Activated CD8-positive, alpha-beta memory T cell treated with anti-CD3 and anti-CD28 coated beads, Interleukin-2, amount 10 ng/mL, durations not matched to agents 7 days and 5 days (primary cell): ENCODE measurements around the gene GRIK4. TPM values are rescaled to one million over a fixed set of nuclear protein-coding genes. Genes with fewer than 3 reads are reported as not detected.
"Not testable (repeated sequence)": the region's sequence is repeated elsewhere in the genome, so short reads cannot be mapped to it uniquely, and the experiment has no call there.

ENCODE experiments used
- ATAC-seq: fragments of 150-1000 bp; cut with Tn5 transposase; one replicate; pipeline ENCODE4 v1.10.0; 2021; ENCODE audit warnings: moderate library complexity
- CTCF ChIA-PET: fragments of 350-600 bp; sonication (Branson Sonifier 250); formaldehyde crosslinking; loops from one replicate; lab custom pipeline; 2021; ENCODE audit warnings: antibody characterized with exemption; lab: Charles Lee
- DNase-seq: peaks from one replicate; pipeline ENCODE4 v3.0.0-alpha.2; 2020
- H3K27ac Mint-ChIP-seq: one replicate; pipeline ENCODE4 v1.8.0; 2021; ENCODE audit warnings: mild to moderate bottlenecking, mixed read lengths
- H3K27me3 Mint-ChIP-seq: one replicate; pipeline ENCODE4 v1.8.0; 2021; ENCODE audit warnings: mixed read lengths
- H3K36me3 Mint-ChIP-seq: one replicate; pipeline ENCODE4 v1.8.0; 2021; ENCODE audit warnings: mild to moderate bottlenecking, mixed read lengths
- H3K4me1 Mint-ChIP-seq: one replicate; pipeline ENCODE4 v1.8.0; 2021; ENCODE audit warnings: mixed read lengths
- H3K4me3 Mint-ChIP-seq: one replicate; pipeline ENCODE4 v1.8.0; 2021; ENCODE audit warnings: mild to moderate bottlenecking, moderate library complexity, mixed read lengths
- H3K9me3 Mint-ChIP-seq: one replicate; pipeline ENCODE4 v1.8.0; 2022; ENCODE audit warnings: low read depth, mixed read lengths
- total RNA-seq, 2 experiments: library from RNA; stranded (reverse); gene quantifications; one replicate each; pipeline ENCODE4 v1.2.3, GENCODE V29; 2021

Gene GRIK4
- total RNA-seq, 2 experiments from 2014 or later = 0.21 TPM; not detected in 1

- Mint-ChIP-seq H3K4me1 (no peaks in the 10 kb centered on the region), H3K36me3 (no peaks in the 10 kb centered on the region), H3K9me3 (no peaks in the 10 kb centered on the region), H3K27me3 (peaks cover 4% of the 10 kb centered on the region), H3K4me3 (no peak overlapping the region), H3K27ac (no peak overlapping the region)
- DNase-seq (no peak), ATAC-seq (no peak)
- CTCF ChIA-PET = no interaction called here
Measured at GRCh38 chr11:120751550-120751949, 240.0 kb downstream of the GRIK4 start.

DNA sequence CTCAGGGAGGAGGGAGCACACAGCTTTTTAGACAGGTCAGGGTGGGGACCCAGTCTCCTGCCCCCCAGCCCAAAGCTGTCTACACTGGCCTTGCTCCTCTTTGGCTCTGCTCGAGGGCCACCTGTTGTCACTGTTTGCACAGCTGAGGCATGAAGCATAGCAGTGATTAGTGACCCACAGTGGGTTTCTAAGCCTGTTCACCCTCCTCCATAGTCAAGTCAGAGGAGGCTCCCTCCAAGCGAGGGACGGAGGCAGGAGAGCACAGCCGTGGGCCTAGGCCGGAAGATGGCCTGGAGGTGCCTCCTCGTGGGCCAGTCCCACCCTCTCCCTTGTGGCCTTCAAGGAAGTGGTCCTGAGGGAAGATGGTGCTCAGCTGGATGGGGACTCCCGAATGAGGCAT lies 241.1 kb downstream of the GRIK4 start:
- Mint-ChIP-seq H3K36me3 (no peaks in the 10 kb centered on the region), H3K27ac (no peak overlapping the region), H3K4me1 (no peaks in the 10 kb centered on the region), H3K27me3 (peaks cover 4% of the 10 kb centered on the region), H3K9me3 (no peaks in the 10 kb centered on the region), H3K4me3 (no peak overlapping the region)
- CTCF ChIA-PET = no interaction called here
- DNase-seq = no peak
- ATAC-seq = no peak

DNA sequence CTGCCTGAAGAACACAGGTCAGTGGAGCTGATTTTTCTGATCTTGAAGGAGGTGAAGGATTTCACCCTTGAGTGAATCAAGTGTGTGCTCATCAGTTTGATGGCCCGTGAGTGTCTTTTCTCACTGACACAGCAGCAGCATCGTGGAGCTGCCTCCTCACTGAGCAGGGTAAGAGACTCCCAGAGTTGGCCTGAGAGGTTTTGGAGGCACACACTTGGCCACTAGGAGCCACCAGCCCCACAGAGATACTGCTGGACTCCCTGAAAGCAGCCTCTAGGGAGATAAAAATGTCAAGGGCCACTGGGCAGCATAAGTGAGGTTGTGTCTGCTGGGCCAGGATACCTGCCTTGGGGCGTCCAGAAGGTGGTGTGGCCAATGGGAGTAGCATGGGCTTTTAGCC lies 245.4 kb downstream of the GRIK4 start:
- no peaks in the 10 kb centered on the region for H3K4me1 Mint-ChIP-seq
- no peaks in the 10 kb centered on the region for H3K9me3 Mint-ChIP-seq
- ATAC-seq (no peak), DNase-seq (no peak)
- CTCF ChIA-PET = no interaction called here
- H3K4me3 Mint-ChIP-seq = no peak overlapping the region
- no peak overlapping the region for H3K27ac Mint-ChIP-seq
- no peaks in the 10 kb centered on the region for H3K36me3 Mint-ChIP-seq
- H3K27me3 Mint-ChIP-seq = peaks cover 7% of the 10 kb centered on the region

- ATAC-seq = no peak
- Mint-ChIP-seq H3K36me3 (no peaks in the 10 kb centered on the region), H3K4me3 (no peak overlapping the region), H3K27ac (no peak overlapping the region), H3K4me1 (no peaks in the 10 kb centered on the region), H3K9me3 (no peaks in the 10 kb centered on the region), H3K27me3 (peaks cover 19% of the 10 kb centered on the region)
- DNase-seq = no peak
- CTCF ChIA-PET = no interaction called here
Measured at GRCh38 chr11:120759046-120759445, 247.5 kb downstream of the GRIK4 start.

DNA sequence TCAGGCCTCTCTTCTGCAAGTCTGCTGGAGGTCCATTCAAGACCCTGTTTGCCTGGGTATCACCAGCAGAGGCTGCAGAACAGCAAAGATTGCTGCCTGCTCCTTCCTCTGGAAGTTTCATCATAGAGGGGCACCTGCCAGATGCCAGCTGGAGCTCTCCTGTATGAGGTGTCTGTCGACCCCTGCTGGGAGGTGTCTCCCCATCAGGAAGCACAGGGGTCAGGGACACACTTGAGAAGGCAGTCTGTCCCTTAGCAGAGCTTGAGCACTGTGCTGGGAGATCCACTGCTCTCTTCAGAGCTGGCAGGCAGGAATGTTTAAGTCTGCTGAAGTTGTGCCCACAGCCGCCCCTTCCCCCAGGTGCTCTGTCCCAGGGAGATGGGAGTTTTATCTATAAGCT lies 254.2 kb downstream of the GRIK4 start:
- H3K4me1 Mint-ChIP-seq, H3K27ac Mint-ChIP-seq, H3K36me3 Mint-ChIP-seq, DNase-seq, H3K4me3 Mint-ChIP-seq, H3K9me3 Mint-ChIP-seq, ATAC-seq, CTCF ChIA-PET: not testable (repeated sequence)
- H3K27me3 Mint-ChIP-seq = peaks cover 37% of the 10 kb centered on the region

GRCh38 chr11:120766318-120766717 lies 254.8 kb downstream of the GRIK4 start:
- ATAC-seq (no peak), DNase-seq (no peak)
- CTCF ChIA-PET = no interaction called here
- Mint-ChIP-seq H3K27me3 (peaks cover 32% of the 10 kb centered on the region), H3K4me1 (no peaks in the 10 kb centered on the region), H3K9me3 (no peaks in the 10 kb centered on the region), H3K36me3 (no peaks in the 10 kb centered on the region), H3K27ac (no peak overlapping the region), H3K4me3 (no peak overlapping the region)

DNA sequence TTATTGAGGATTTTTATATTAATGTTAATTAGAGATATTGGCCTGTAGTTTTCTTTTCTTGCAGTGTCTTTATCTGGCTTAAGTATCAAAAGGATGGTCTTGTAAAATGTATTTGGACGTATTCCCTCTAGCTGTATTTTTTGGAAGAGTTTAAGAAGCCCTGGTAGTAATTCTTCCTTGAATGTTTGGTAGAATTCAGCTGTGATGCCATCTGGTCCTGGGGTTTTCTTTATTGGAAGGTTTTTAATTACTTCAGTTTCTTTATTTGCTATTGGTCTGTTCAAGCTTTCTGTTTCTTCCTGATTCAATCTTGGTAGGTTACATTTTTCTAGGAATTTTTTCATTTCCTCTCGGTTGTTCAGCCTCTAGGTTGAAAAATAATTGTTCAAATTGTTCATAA lies 257.4 kb downstream of the GRIK4 start:
- H3K4me3 Mint-ChIP-seq = no peak overlapping the region
- H3K27ac Mint-ChIP-seq = no peak overlapping the region
- no peaks in the 10 kb centered on the region for H3K36me3 Mint-ChIP-seq
- ATAC-seq (no peak), DNase-seq (no peak)
- no peaks in the 10 kb centered on the region for H3K4me1 Mint-ChIP-seq
- CTCF ChIA-PET = no interaction called here
- H3K9me3 Mint-ChIP-seq = no peaks in the 10 kb centered on the region
- H3K27me3 Mint-ChIP-seq = peaks cover 22% of the 10 kb centered on the region

DNA sequence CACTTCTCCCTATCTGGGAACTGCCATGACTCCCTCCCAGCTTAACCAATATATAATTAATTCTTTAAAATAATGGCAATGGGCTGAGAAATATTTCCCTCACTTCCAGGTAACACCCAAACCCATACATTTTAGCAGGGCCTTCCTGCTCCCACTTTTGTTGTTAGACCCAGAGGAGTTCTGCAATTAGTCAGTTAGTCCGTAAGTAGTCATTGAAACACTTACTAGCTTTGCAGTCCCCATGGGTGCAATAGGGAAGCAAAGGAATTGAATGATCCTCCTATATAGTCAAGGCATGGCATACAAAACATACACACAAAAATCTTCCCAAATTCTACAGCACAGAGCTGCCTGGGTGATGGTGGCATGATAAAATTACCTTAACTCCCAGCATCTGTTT lies 258.4 kb downstream of the GRIK4 start:
- DNase-seq = no peak
- Mint-ChIP-seq H3K27ac (no peak overlapping the region), H3K27me3 (peaks cover 21% of the 10 kb centered on the region), H3K4me1 (no peaks in the 10 kb centered on the region), H3K4me3 (no peak overlapping the region), H3K36me3 (no peaks in the 10 kb centered on the region), H3K9me3 (no peaks in the 10 kb centered on the region)
- ATAC-seq = no peak
- CTCF ChIA-PET = no interaction called here

DNA sequence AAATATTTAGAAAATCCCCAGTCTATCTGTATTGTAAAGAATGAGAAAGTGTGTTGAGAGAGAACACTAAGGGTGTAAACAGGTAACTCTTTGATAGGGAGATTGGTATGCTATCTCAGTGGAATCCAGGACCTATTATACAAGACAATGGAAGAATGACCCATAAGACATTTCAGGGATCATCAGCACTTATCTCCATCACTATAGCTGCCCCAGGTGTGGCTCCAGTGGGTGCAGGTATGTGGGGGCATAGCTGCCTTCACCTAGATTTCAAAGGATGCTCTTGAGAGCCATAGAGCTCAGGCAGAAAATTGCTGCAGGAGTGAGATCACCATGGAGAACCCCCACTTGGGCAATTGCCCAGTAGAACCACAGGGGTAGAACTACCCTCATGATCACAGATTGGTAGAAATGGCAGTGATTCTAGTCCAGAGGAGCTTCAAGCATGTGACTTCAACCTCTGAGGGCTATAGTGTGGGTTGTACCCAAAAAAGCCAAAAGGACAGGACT lies 260.1 kb downstream of the GRIK4 start:
- ATAC-seq (no peak), DNase-seq (no peak)
- H3K36me3 Mint-ChIP-seq = no peaks in the 10 kb centered on the region
- peaks cover 17% of the 10 kb centered on the region for H3K27me3 Mint-ChIP-seq
- no peaks in the 10 kb centered on the region for H3K9me3 Mint-ChIP-seq
- H3K4me1 Mint-ChIP-seq = no peaks in the 10 kb centered on the region
- H3K4me3 Mint-ChIP-seq = no peak overlapping the region
- CTCF ChIA-PET = no interaction called here
- no peak overlapping the region for H3K27ac Mint-ChIP-seq

DNA sequence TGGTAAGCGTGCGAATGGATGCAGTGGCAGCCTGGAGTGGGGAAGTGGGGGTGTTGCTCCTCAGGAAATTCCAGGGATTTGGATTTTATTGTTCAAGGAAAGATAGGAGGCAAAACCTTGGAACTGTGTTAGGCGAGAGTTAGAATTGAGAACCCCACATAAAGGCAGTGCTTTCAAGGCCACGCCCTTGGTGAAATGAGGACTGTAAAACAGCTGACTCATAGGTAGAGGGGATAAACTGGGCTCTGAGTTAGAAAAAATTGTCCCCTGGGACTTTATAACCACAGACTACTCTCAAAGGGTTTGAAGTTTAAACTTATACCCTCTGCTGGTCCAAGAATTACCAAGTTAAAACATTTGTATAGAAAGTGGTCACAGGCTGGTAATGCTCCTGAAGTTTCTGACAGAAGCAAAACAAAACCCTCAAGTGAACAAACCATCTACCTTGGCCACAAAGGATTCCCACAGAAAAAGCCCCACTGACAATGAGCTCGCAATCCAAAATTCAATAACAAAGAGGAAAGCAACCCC lies 262.0 kb downstream of the GRIK4 start:
- Mint-ChIP-seq H3K27ac (no peak overlapping the region), H3K4me3 (no peak overlapping the region), H3K9me3 (no peaks in the 10 kb centered on the region), H3K4me1 (no peaks in the 10 kb centered on the region), H3K27me3 (peaks cover 14% of the 10 kb centered on the region), H3K36me3 (no peaks in the 10 kb centered on the region)
- no peak for DNase-seq
- ATAC-seq = no peak
- CTCF ChIA-PET = no interaction called here

DNA sequence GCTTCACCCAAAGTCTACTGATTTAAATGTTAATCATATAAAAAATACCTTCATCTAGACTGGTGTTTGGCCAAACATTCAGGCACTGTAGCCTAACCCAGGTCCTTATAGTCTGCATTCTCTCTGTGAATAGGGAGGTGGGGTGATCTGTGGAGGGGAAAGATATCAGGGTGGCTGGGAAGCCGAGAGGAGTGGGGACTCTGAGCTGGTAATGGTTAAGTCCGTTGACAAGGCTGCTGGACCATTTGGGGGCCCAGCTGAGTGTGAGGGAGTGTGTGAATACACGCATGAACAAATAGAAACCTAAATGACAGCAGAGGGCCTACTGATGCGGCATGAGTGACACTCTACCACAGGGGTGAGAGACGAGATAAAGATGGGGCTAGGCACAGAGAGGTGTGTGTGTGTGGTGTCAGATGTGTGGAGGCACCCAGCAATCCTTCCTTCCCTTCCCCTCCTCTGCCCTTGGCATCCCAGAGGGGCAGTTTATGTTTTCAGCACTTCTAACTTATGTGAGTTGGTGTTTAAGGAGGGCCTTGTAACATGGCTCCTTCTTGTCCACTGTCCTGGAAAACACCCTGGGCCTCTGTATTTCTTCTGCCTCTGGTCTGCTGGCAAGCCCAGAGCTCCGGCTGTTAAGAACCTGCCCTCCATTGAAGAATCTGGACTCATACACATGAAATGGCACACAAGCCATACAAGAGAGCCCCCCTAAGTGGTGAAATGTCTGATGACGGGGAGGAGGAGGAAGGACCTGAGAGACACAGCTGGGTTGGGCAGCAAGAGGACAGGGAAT lies 263.2 kb downstream of the GRIK4 start:
- no peaks in the 10 kb centered on the region for H3K9me3 Mint-ChIP-seq
- ATAC-seq (no peak), DNase-seq (no peak)
- no peak overlapping the region for H3K4me3 Mint-ChIP-seq
- H3K27ac Mint-ChIP-seq = no peak overlapping the region
- H3K36me3 Mint-ChIP-seq = no peaks in the 10 kb centered on the region
- H3K27me3 Mint-ChIP-seq = peaks cover 11% of the 10 kb centered on the region
- no peaks in the 10 kb centered on the region for H3K4me1 Mint-ChIP-seq
- CTCF ChIA-PET = no interaction called here

GRCh38 chr11:120775986-120776951 lies 264.7 kb downstream of the GRIK4 start:
- H3K9me3 Mint-ChIP-seq = no peaks in the 10 kb centered on the region
- peaks cover 8% of the 10 kb centered on the region for H3K27me3 Mint-ChIP-seq
- DNase-seq (no peak), ATAC-seq (no peak)
- no peak overlapping the region for H3K4me3 Mint-ChIP-seq
- H3K27ac Mint-ChIP-seq = no peak overlapping the region
- no peaks in the 10 kb centered on the region for H3K4me1 Mint-ChIP-seq
- H3K36me3 Mint-ChIP-seq = no peaks in the 10 kb centered on the region
- CTCF ChIA-PET = no interaction called here

DNA sequence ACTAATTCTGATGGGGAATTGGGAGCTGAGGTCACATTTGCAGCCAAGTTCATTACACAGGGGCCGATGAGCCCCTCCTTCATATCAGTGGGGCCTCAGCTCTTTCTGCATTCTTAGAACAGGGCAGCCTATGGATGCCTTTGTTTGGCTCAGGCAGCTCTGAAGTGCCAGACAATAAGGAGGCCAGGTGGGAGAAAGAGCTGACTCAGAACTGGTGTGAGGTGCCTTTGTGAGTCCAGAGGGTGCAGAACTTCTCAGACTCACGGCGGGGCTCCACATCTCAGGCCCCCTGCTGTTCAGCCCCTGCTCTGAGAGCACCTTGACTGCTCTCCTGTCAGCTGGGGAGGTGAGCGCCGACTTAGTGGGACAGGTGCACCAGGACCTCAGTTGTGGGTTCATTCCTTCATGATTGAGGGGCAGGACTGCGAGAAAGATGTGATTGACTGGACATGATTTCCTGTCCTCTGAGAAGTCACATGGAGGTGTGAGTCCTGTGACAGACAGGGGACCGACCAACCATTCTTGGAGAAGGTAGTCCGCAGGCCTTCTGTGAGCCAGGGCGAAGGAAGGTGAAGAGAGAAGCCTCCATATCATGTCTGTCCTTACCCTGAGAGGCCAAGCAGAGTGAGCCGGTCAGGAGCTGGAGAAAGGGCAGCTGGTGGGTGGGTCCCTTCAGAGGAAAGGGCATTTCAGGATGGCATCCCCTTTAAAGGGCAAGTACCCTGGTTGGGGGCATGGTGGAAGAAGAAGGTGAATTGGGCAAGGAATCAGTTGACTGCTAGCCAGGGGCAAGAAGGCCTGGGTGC lies 267.3 kb downstream of the GRIK4 start:
- Mint-ChIP-seq H3K27me3 (peaks cover 13% of the 10 kb centered on the region), H3K4me3 (no peak overlapping the region), H3K4me1 (no peaks in the 10 kb centered on the region), H3K9me3 (no peaks in the 10 kb centered on the region), H3K36me3 (no peaks in the 10 kb centered on the region), H3K27ac (no peak overlapping the region)
- CTCF ChIA-PET = no interaction called here
- DNase-seq (no peak), ATAC-seq (no peak)
